ENCODE data around the gene RIMS3. TPM values are rescaled to one million over a fixed set of nuclear protein-coding genes. Genes with fewer than 3 reads are reported as not detected.

RIMS3 gene
- polyA plus RNA-seq, 4 donors = under 0.01 to 3.4 (median 1.1) TPM; not detected in 1

DNA sequence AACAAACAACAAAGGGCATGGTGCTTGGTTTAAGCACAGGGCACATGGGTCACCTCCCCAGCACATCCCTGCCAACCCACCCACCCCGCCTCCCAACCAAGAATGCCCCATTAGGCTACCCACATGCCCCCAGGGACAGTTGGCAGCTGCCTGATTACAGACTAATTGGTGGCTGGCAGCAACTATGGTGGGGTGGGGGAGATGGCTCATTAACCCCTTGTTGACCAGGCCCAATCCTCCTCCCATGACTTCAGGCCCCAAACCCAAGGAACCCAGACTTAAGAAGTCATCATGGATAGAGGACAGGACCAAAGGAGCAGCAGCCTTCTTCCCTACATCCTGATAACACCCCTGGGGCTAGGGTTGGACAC is 1.3 kb downstream of the RIMS3 start:
- DNase-seq (no peak), FAIRE-seq (no peak)
- 57 to 97% (median 75%) methylated on average over 1 of the region's 1 CpG for WGBS, 3 donors
- H3K4me3 ChIP-seq (ENCODE audit: low read depth in 1 of 3, low read length in 3 of 3) = no peak overlapping the region
- no peaks in the 10 kb centered on the region for H3K9me3 ChIP-seq (ENCODE audit: control insufficient read depth in 2 of 2, insufficient read depth in 1 of 2, low read depth in 1 of 2, low read length in 1 of 2)
- no peaks in the 10 kb centered on the region for H3K36me3 ChIP-seq (ENCODE audit: control insufficient read depth in 3 of 3, insufficient read depth in 2 of 3, low read depth in 1 of 3, low read length in 3 of 3)
- peaks cover 0 to 9% (median 2%) of the 10 kb centered on the region in 3 donors for H3K4me1 ChIP-seq (ENCODE audit: control insufficient read depth in 3 of 3, insufficient read depth in 2 of 3, low read depth in 1 of 3, low read length in 2 of 3)
- H3K27ac ChIP-seq (ENCODE audit: low read depth in 1 of 3, low read length in 2 of 3) = peak overlapping the region in 1 of 3 donors; percentile 28
- H3K27me3 ChIP-seq (ENCODE audit: control insufficient read depth in 3 of 3, insufficient read depth in 3 of 3, low read length in 3 of 3) = peaks cover 0 to 11% (median 0%) of the 10 kb centered on the region in 3 donors

GRCh38 chr1:40663324-40664166 is 1.9 kb downstream of the RIMS3 start:
- Histone ChIP-seq H3K4me3 (ENCODE audit: low read depth in 1 of 3, low read length in 3 of 3) (no peak overlapping the region), H3K27ac (ENCODE audit: low read depth in 1 of 3, low read length in 2 of 3) (peak overlapping the region in 1 of 3 donors; percentile 28), H3K9me3 (ENCODE audit: control insufficient read depth in 2 of 2, insufficient read depth in 1 of 2, low read depth in 1 of 2, low read length in 1 of 2) (no peaks in the 10 kb centered on the region), H3K27me3 (ENCODE audit: control insufficient read depth in 3 of 3, insufficient read depth in 3 of 3, low read length in 3 of 3) (peaks cover 0 to 13% (median 0%) of the 10 kb centered on the region in 3 donors), H3K4me1 (ENCODE audit: control insufficient read depth in 3 of 3, insufficient read depth in 2 of 3, low read depth in 1 of 3, low read length in 2 of 3) (peaks cover 0 to 6% (median 0%) of the 10 kb centered on the region in 3 donors), H3K36me3 (ENCODE audit: control insufficient read depth in 3 of 3, insufficient read depth in 2 of 3, low read depth in 1 of 3, low read length in 3 of 3) (no peaks in the 10 kb centered on the region)
- FAIRE-seq (no peak), DNase-seq (no peak)
- 57 to 65% (median 59%) methylated on average over 8 of the region's 8 CpGs for whole genome bisulfite sequencing, 3 donors

DNA sequence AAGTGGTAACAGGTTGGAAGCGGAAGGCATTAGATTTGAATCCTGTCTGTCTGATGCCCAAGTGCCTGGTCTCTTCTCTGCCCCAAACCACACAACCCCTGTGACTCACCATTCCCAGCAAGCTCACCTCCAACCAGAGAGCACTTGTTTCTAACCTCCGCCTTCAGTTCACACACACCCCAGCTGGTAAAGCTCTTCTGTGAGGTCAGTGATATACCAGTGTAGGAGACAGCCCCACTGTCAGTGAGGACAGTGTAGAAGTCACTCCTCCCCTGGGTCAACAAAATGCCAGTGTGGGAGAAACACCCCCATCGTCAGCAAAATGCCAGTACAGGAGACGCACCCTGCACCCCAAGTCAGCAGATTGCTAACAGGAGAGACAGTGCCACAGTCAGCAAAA is 2.6 kb downstream of the RIMS3 start:
- Histone ChIP-seq H3K4me3 (ENCODE audit: low read depth in 1 of 3, low read length in 3 of 3) (no peak overlapping the region), H3K27ac (ENCODE audit: low read depth in 1 of 3, low read length in 2 of 3) (peak overlapping the region in 1 of 3 donors; percentile 24), H3K9me3 (ENCODE audit: control insufficient read depth in 2 of 2, insufficient read depth in 1 of 2, low read depth in 1 of 2, low read length in 1 of 2) (no peaks in the 10 kb centered on the region), H3K36me3 (ENCODE audit: control insufficient read depth in 3 of 3, insufficient read depth in 2 of 3, low read depth in 1 of 3, low read length in 3 of 3) (no peaks in the 10 kb centered on the region), H3K27me3 (ENCODE audit: control insufficient read depth in 3 of 3, insufficient read depth in 3 of 3, low read length in 3 of 3) (peaks cover 0 to 18% (median 0%) of the 10 kb centered on the region in 3 donors), H3K4me1 (ENCODE audit: control insufficient read depth in 3 of 3, insufficient read depth in 2 of 3, low read depth in 1 of 3, low read length in 2 of 3) (peaks cover 0 to 6% (median 0%) of the 10 kb centered on the region in 3 donors)
- 76 to 85% (median 81%) methylated on average over 4 of the region's 4 CpGs for WGBS, 3 donors
- DNase-seq (no peak), FAIRE-seq (no peak)

DNA sequence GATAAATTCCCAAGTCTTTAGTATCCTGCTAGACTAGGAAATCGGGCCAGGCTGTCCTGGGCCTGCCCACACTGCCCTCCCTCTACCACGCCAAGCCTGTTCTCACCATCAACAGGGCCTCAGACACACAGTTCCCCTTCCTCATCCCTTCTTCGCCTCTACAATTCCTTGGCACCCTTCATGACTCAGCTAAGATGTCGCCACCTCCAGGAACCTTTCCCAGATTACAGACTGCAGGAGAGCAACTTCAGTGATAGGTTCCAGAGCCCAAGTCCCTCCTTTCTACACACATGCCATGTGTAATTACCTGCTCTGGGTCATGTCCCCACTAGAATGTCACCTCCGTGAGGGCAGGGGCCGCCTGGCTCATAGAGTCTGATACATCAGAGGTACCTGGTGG is 3.3 kb downstream of the RIMS3 start:
- Histone ChIP-seq H3K27ac (ENCODE audit: low read depth in 1 of 3, low read length in 2 of 3) (no peak overlapping the region), H3K9me3 (ENCODE audit: control insufficient read depth in 2 of 2, insufficient read depth in 1 of 2, low read depth in 1 of 2, low read length in 1 of 2) (no peaks in the 10 kb centered on the region), H3K27me3 (ENCODE audit: control insufficient read depth in 3 of 3, insufficient read depth in 3 of 3, low read length in 3 of 3) (peaks cover 0 to 18% (median 0%) of the 10 kb centered on the region in 3 donors), H3K36me3 (ENCODE audit: control insufficient read depth in 3 of 3, insufficient read depth in 2 of 3, low read depth in 1 of 3, low read length in 3 of 3) (no peaks in the 10 kb centered on the region), H3K4me1 (ENCODE audit: control insufficient read depth in 3 of 3, insufficient read depth in 2 of 3, low read depth in 1 of 3, low read length in 2 of 3) (peaks cover 0 to 6% (median 0%) of the 10 kb centered on the region in 3 donors), H3K4me3 (ENCODE audit: low read depth in 1 of 3, low read length in 3 of 3) (no peak overlapping the region)
- DNase-seq (no peak), FAIRE-seq (no peak)
- WGBS, 3 donors = 75 to 80% (median 78%) methylated on average over 6 of the region's 6 CpGs

- DNase-seq = no peak
- Histone ChIP-seq H3K9me3 (ENCODE audit: control insufficient read depth in 2 of 2, insufficient read depth in 1 of 2, low read depth in 1 of 2, low read length in 1 of 2) (no peaks in the 10 kb centered on the region), H3K36me3 (ENCODE audit: control insufficient read depth in 3 of 3, insufficient read depth in 2 of 3, low read depth in 1 of 3, low read length in 3 of 3) (no peaks in the 10 kb centered on the region), H3K4me1 (ENCODE audit: control insufficient read depth in 3 of 3, insufficient read depth in 2 of 3, low read depth in 1 of 3, low read length in 2 of 3) (peaks cover 0 to 6% (median 0%) of the 10 kb centered on the region in 3 donors), H3K27ac (ENCODE audit: low read depth in 1 of 3, low read length in 2 of 3) (no peak overlapping the region), H3K4me3 (ENCODE audit: low read depth in 1 of 3, low read length in 3 of 3) (no peak overlapping the region), H3K27me3 (ENCODE audit: control insufficient read depth in 3 of 3, insufficient read depth in 3 of 3, low read length in 3 of 3) (peaks cover 0 to 18% (median 0%) of the 10 kb centered on the region in 3 donors)
- 71 to 75% (median 73%) methylated on average over 5 of the region's 5 CpGs for WGBS, 3 donors
- no peak for FAIRE-seq
These were observed 3.8 kb downstream of the RIMS3 start for GRCh38 chr1:40661678-40662077.

- H3K36me3 ChIP-seq (ENCODE audit: control insufficient read depth in 3 of 3, insufficient read depth in 2 of 3, low read depth in 1 of 3, low read length in 3 of 3) = no peaks in the 10 kb centered on the region
- H3K9me3 ChIP-seq (ENCODE audit: control insufficient read depth in 2 of 2, insufficient read depth in 1 of 2, low read depth in 1 of 2, low read length in 1 of 2) = no peaks in the 10 kb centered on the region
- FAIRE-seq = no peak
- 65 to 75% (median 72%) methylated on average over 7 of the region's 7 CpGs for WGBS, 3 donors
- H3K4me1 ChIP-seq (ENCODE audit: control insufficient read depth in 3 of 3, insufficient read depth in 2 of 3, low read depth in 1 of 3, low read length in 2 of 3) = no peaks in the 10 kb centered on the region
- peaks cover 0 to 12% (median 0%) of the 10 kb centered on the region in 3 donors for H3K27me3 ChIP-seq (ENCODE audit: control insufficient read depth in 3 of 3, insufficient read depth in 3 of 3, low read length in 3 of 3)
- no peak overlapping the region for H3K27ac ChIP-seq (ENCODE audit: low read depth in 1 of 3, low read length in 2 of 3)
- no peak for DNase-seq
- H3K4me3 ChIP-seq (ENCODE audit: low read depth in 1 of 3, low read length in 3 of 3) = no peak overlapping the region
These were observed 5.9 kb downstream of the RIMS3 start for GRCh38 chr1:40659649-40659947.

DNA sequence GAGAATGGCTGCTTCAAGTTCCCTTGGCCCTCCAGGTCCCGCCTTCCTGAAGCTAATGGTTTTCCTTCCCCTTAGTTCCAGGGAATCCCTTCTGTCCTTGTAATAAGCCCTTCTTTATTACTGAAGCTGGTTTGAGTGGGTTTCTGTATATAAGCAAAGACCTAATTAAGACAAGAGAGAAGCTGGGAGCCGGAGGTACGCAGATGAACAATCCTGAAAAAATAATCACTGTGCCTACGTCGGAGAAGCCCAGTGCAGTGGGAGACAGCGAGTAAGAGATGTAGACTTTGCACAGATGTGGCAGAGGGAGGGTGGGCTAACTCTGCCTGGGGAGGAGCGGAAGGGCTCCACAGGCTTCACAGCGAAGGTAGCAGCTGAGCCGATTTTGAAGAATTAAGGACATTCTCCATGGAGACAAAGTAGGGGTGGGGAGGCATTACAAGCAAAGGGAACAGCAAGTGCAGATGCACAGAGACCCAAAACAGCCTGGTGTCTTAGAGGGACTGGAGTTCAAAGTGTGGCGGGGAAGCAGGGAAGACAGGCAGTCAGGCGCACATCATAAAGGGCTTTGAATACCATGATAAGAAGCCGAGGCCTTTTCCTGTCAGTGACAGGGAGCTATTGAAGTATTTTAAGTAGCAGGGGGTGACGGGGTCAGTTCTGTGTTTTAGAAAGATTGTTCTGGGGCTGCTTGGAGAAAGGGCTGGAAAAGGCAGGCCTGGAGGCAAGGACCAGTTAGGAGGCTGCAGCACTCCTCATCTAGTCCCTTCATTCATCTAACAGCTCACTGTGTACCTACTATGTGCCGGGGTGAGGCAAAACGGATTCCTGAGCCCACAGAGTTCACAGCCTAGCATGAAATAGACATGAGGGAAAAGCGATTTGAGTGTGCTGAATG is 6.5 kb downstream of the RIMS3 start:
- FAIRE-seq = no peak
- DNase-seq = peak in 1 of 2 donors; percentile 36
- H3K9me3 ChIP-seq (ENCODE audit: control insufficient read depth in 2 of 2, insufficient read depth in 1 of 2, low read depth in 1 of 2, low read length in 1 of 2) = no peaks in the 10 kb centered on the region
- no peaks in the 10 kb centered on the region for H3K36me3 ChIP-seq (ENCODE audit: control insufficient read depth in 3 of 3, insufficient read depth in 2 of 3, low read depth in 1 of 3, low read length in 3 of 3)
- no peak overlapping the region for H3K4me3 ChIP-seq (ENCODE audit: low read depth in 1 of 3, low read length in 3 of 3)
- peaks cover 0 to 18% (median 0%) of the 10 kb centered on the region in 3 donors for H3K27me3 ChIP-seq (ENCODE audit: control insufficient read depth in 3 of 3, insufficient read depth in 3 of 3, low read length in 3 of 3)
- H3K4me1 ChIP-seq (ENCODE audit: control insufficient read depth in 3 of 3, insufficient read depth in 2 of 3, low read depth in 1 of 3, low read length in 2 of 3) = no peaks in the 10 kb centered on the region
- WGBS, 3 donors = 69 to 78% (median 75%) methylated on average over 16 of the region's 16 CpGs
- no peak overlapping the region for H3K27ac ChIP-seq (ENCODE audit: low read depth in 1 of 3, low read length in 2 of 3)

DNA sequence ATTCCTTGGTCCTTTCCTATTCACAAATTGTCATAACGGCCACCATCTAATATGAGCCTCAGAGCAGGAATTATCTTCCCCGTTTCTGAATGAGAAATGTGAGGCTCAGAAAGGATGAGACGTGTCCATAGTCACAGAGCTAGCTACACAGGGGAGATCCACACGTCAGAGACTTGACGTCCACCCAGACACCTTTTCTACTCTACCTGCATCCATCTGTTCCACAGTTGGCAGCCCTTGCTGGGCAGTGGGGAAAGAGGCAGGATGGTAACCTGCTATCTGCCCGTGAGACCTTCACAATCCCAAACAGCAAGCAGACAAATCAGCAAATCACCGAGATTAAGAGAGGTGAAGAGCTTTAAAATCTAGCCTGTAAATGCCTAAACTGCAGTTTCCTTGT is 8.4 kb downstream of the RIMS3 start:
- 85 to 86% (median 85%) methylated on average over 7 of the region's 7 CpGs for WGBS, 3 donors
- DNase-seq (no peak), FAIRE-seq (no peak)
- H3K36me3 ChIP-seq (ENCODE audit: control insufficient read depth in 3 of 3, insufficient read depth in 2 of 3, low read depth in 1 of 3, low read length in 3 of 3) = no peaks in the 10 kb centered on the region
- peaks cover 0 to 34% (median 3%) of the 10 kb centered on the region in 3 donors for H3K27me3 ChIP-seq (ENCODE audit: control insufficient read depth in 3 of 3, insufficient read depth in 3 of 3, low read length in 3 of 3)
- H3K4me1 ChIP-seq (ENCODE audit: control insufficient read depth in 3 of 3, insufficient read depth in 2 of 3, low read depth in 1 of 3, low read length in 2 of 3) = no peaks in the 10 kb centered on the region
- H3K27ac ChIP-seq (ENCODE audit: low read depth in 1 of 3, low read length in 2 of 3) = no peak overlapping the region
- no peak overlapping the region for H3K4me3 ChIP-seq (ENCODE audit: low read depth in 1 of 3, low read length in 3 of 3)
- H3K9me3 ChIP-seq (ENCODE audit: control insufficient read depth in 2 of 2, insufficient read depth in 1 of 2, low read depth in 1 of 2, low read length in 1 of 2) = no peaks in the 10 kb centered on the region
